GM13977 (cell line): Measurements from ENCODE around the gene KCNH8.

Source experiments
- DNase-seq: peaks from one replicate; pipeline ENCODE4 v3.0.0; 2012; ENCODE audit warnings: low spot score
- in situ Hi-C: fragments of 300-500 bp; cut with MboI; formaldehyde crosslinking; loops from one replicate; pipeline ENCODE4 v1.12.0; 2022; ENCODE audit warnings: low sequenced_read_pairs, low pct_unique_long_range_greater_than_20kb, mixed read lengths, inconsistent platforms; ENCODE audit not compliant: unreplicated experiment
- TF ChIP-seq, protein P1 (sequence below): IDR thresholded peaks from 2 replicates; pipeline ENCODE4 v1.5.1; 2012; ENCODE audit warnings: mild to moderate bottlenecking, control low read depth; ENCODE audit not compliant: insufficient read depth; ENCODE audit errors: extremely low read depth, missing control alignments

The KCNH8 gene

DNA sequence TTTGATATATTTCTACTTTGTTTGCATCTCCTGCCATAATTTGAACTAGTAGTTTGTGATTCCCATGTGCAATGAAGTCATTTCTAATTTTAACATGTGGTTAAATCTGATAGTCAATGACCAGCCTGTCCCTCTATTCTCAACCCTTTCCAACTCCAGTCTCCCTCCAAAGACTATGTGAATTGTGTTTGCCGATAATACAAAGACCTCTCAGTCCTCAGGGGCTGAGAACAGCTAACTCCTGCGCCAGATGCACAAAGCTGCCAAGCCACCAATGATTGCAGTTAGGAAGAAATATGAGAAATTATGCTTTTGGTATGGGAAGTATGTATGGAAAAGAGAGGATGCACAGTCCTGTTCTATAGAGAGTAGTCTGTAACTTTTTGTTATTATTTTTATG is 54.0 kb downstream of the KCNH8 start:
- TF ChIP-seq, protein P1, sequence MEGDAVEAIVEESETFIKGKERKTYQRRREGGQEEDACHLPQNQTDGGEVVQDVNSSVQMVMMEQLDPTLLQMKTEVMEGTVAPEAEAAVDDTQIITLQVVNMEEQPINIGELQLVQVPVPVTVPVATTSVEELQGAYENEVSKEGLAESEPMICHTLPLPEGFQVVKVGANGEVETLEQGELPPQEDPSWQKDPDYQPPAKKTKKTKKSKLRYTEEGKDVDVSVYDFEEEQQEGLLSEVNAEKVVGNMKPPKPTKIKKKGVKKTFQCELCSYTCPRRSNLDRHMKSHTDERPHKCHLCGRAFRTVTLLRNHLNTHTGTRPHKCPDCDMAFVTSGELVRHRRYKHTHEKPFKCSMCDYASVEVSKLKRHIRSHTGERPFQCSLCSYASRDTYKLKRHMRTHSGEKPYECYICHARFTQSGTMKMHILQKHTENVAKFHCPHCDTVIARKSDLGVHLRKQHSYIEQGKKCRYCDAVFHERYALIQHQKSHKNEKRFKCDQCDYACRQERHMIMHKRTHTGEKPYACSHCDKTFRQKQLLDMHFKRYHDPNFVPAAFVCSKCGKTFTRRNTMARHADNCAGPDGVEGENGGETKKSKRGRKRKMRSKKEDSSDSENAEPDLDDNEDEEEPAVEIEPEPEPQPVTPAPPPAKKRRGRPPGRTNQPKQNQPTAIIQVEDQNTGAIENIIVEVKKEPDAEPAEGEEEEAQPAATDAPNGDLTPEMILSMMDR: no peak
- no peak for DNase-seq
- in situ Hi-C loops: no loop called here

DNA sequence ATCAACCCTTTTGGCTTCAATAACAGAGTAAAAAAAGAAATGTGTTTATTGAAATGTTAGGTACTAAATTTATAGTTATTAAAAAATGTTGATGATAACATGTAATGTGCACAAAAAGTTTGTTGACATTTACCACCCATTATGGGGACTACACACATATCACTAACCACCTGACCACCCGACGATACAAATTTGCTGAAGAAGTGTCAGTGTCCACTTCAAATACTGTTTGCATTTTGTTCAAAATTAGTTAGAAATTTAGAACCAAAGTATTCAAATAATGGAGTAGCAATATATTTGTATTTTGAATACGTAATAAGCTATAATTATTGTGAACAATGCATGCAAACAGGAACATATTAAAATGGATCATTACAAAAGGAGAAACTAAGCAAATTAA is 54.4 kb downstream of the KCNH8 start:
- TF ChIP-seq, protein P1: no peak
- no peak for DNase-seq
- in situ Hi-C loops: no loop called here

DNA sequence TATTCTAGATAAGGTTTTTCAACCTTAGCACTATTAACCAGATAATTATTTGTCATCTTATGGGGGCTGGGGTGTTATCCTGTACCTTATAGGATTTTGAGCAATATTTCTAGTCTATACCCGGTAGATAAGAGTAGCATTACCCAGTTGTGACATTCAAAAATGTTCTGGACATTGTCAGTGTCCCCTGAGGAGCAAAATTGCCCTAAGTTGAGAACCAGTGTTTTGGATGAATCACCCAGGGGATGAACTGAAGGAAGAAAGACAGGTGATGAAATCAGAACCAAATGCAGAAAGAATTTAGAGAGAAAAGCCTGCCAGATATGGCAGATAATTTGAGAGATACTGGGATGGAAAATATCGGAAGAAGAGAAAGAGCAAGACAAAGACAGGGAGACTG is 58.2 kb downstream of the KCNH8 start:
- TF ChIP-seq, protein P1: no peak
- DNase-seq: no peak
- in situ Hi-C loops: no loop called here

DNA sequence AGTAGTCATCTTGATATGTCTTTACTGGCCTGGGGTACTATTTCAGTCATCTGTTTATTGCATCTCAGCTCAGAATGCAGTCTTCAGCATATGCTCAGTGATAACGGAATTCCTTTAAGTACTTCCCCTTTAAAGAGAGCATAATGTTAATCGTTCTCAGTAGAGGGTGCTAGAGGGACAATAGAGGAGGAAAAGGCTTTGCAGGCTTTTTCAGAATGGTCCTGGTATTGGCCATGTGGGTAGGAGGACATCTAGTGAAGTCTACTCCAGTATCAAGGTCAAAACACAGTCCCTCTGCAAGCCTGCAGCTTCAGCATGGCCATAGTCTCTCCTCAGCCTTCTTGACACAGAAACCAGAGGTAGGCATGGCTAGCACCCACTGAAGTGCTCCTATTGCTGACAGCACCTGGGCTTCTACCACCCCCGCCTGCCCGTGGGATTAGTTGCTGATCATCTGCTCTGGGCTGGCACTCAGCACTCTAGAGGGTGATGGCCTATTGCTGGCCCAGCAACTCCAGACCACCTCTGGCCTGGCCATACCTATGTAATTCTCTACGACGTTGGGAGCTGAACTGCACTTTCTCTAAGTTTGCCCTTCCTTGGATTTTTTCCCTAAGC is 65.4 kb downstream of the KCNH8 start:
- in situ Hi-C loops: no loop called here
- no peak for DNase-seq
- TF ChIP-seq, protein P1: peak; percentile 27

DNA sequence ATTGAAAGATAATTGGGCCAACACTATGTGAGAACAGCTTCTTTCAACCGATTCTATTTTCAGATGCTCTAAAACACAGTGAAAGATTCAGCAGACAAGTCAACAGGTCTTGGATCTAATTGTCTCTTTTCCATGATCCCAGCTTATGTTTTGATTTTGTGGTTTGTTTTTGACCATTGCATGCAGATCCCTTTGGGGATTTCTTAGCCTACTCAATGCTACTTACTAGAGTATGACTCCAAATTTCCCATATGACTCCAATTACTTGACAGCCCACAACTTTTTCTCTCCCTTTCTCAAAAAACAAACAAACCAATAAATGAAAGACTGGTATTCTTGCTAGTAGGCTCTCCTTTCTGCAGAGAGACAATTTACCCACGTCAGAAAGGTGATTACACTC is 67.1 kb downstream of the KCNH8 start:
- in situ Hi-C loops: no loop called here
- no peak for DNase-seq
- TF ChIP-seq, protein P1: no peak

DNA sequence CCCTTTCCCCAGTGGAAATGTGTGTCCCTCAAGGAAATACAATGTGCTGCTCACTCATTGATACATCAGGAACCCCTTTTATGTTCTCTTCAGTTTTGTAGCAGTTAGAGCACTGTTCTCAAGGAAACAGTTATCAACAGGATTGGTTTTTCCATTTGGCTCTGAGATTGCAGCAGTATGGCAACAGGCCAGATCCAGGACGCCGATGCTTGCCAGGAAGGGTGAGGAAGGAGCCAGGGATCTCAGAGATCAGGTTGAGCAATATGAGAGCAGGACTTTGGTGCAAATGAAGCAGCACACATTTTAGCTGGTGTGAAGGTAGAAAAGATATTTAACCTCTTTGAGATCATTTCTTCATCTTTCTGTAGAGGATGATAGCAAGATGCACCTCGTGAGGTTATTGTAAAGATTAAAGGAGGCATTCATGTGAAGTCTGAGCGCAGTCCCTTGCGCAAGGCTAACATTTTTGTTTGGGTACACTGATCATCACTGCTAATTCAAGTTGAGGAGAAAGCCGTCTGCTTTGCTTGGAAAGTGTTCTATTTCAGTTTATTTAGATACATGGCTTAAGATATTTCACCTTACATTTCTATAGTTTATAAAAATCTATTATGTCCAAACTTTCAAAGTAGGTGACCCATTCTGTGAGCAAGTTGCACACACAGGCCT is 68.5 kb downstream of the KCNH8 start:
- in situ Hi-C loops: no loop called here
- no peak for DNase-seq
- TF ChIP-seq, protein P1: no peak
